Thymus (tissue), 11 donors: ENCODE data around the gene ZNF273. TPM values are rescaled to one million over a fixed set of nuclear protein-coding genes. Genes with fewer than 3 reads are reported as not detected.

ENCODE experiments used
- DNase-seq, 9 donors: peaks; one replicate each; pipeline ENCODE4 v3.0.0-alpha.2; 2013; ENCODE audit warnings: low spot score in 9 of 9, low read depth in 6 of 9, missing footprints in 1 of 9
- H3K27ac ChIP-seq, 2 donors: one replicate each; pipeline ENCODE4 v1.5.1; 2013; ENCODE audit warnings: control low read depth in 1 of 2, low read depth in 1 of 2, low read length in 1 of 2, mild to moderate bottlenecking in 1 of 2, moderate library complexity in 1 of 2
- H3K27me3 ChIP-seq, 2 donors: one replicate each; pipeline ENCODE4 v1.5.1; 2013; ENCODE audit warnings: low read length in 1 of 2; ENCODE audit not compliant: control insufficient read depth in 2 of 2, insufficient read depth in 1 of 2
- H3K36me3 ChIP-seq, 2 donors: one replicate each; pipeline ENCODE4 v1.5.1; 2013; ENCODE audit warnings: low read length in 1 of 2, mild to moderate bottlenecking in 1 of 2, moderate library complexity in 1 of 2; ENCODE audit not compliant: control insufficient read depth in 2 of 2, insufficient read depth in 2 of 2
- H3K4me1 ChIP-seq, 2 donors: one replicate each; pipeline ENCODE4 v1.5.1; 2013; ENCODE audit warnings: low read length in 2 of 2; ENCODE audit not compliant: control insufficient read depth in 2 of 2, insufficient read depth in 2 of 2
- H3K4me3 ChIP-seq, 2 donors: one replicate each; pipeline ENCODE4 v1.5.1; 2013; ENCODE audit warnings: low read length in 2 of 2, control low read depth in 1 of 2, mild to moderate bottlenecking in 1 of 2
- H3K9me3 ChIP-seq, 2 donors: one replicate each; pipeline ENCODE4 v1.5.1; 2013; ENCODE audit warnings: low read length in 1 of 2, mild to moderate bottlenecking in 1 of 2; ENCODE audit not compliant: control insufficient read depth in 2 of 2, insufficient read depth in 1 of 2
- WGBS: extraction: QIAGEN DNeasy Blood & Tissue Kit; methylation state at CpG from one replicate; pipeline ENCODE4 v1.1.7; 2013; 5-methylcytosine and 5-hydroxymethylcytosine counted together
- polyA plus RNA-seq: library from polyadenylated mRNA; stranded (reverse); fragments of 200-250 nt; gene quantifications from one replicate; pipeline ENCODE4 v1.2.3, GENCODE V29; 2013
- total RNA-seq: library from RNA; stranded (reverse); fragments of 120-200 nt; gene quantifications from one replicate; pipeline ENCODE4 v1.2.4, GENCODE V29; 2013
- donor health status: healthy.

ZNF273 gene
- total and polyA plus RNA-seq, 2 donors = 6.6 to 8.2 TPM

DNA sequence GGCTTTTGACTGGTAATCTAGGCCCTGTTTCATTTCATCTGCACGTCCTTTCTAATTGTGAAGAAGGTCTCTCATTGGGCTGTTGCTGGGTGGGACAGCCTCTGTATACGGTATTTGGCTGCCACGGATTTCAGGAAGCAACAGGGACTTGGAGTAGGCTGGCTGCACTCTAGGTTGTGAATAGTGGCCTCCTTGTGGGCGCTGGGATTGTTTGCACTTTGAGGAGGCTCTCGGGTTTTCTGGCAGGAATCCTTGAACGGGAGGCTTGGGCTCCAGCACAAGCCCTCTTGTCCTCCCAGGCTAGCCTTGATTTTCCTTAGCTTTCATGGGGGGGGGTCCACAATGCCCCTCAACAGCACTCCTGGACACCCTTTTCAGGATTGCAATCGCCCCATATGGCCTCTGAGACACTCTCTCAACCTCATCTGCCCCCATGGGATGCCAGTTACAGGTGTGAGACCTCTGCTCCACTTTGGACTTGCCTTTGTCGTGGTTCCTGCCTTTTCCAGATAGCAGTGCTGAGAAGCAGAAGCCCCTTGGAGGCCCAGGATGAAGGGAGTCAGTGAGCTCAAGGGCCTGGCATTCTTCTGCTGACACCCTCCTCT is 33.9 kb upstream of the ZNF273 start:
- Histone ChIP-seq H3K4me1 (no peaks in the 10 kb centered on the region), H3K36me3 (no peaks in the 10 kb centered on the region), H3K4me3 (no peak overlapping the region), H3K27me3 (no peaks in the 10 kb centered on the region), H3K27ac (no peak overlapping the region), H3K9me3 (peaks cover 6 to 49% of the 10 kb centered on the region in 2 donors)
- WGBS = 84% methylated on average over 8 of the region's 8 CpGs
- DNase-seq = no peak

DNA sequence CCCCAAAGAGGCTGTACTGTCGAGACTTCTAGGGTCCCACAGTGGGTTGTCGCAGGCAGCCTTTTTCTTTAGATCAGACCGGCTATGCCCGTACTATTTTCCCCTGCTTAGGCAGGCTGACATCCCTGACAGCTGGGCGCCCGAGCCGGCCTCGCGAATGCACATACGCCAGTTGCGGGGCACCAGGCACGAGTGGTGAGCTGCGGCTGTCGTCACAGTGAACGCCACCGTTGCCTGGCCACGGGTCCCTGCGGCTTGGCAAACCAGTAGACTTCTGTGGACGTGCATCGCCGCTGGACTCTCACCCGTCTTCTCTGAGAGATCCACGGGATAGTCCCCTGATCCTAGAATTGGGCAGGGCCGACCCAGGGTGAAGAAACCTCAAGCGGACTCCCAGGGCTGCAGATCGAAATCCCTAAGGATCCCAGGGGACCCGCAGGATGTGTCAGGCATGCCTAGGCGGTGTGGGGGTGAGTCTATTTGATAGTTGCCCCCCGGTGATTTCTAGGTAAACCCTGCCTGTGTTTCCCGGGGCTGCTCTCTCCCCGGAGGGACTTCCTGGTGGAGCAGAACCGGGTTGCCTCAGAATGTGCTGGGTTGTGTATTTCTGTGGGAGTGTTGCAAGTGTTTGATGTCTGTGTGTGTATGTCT is 33.0 kb upstream of the ZNF273 start:
- H3K4me1 ChIP-seq = no peaks in the 10 kb centered on the region
- WGBS = 97% methylated on average over 32 of the region's 32 CpGs
- no peaks in the 10 kb centered on the region for H3K27me3 ChIP-seq
- H3K4me3 ChIP-seq = no peak overlapping the region
- no peaks in the 10 kb centered on the region for H3K36me3 ChIP-seq
- peaks cover 6 to 57% of the 10 kb centered on the region in 2 donors for H3K9me3 ChIP-seq
- H3K27ac ChIP-seq = no peak overlapping the region
- DNase-seq = no peak

DNA sequence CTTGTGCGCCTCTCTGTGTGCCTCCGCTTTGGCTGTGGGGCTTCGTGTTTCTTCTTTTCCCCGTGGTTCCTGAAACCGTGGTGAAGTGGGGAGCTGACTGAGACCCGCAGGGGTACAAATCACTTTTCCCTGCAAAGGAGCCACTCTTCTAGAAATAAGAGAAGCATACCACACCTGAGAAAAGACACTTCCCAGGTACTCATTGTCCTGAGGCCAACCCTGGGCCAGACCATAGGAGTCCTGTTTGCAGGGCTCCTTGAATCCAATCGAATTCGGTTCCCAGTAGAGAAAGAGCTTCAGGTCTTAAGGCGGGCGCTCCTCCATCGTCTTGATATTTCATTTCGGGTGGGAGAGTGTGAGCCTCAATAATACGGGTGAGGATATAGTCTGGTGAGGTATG is 32.4 kb upstream of the ZNF273 start:
- H3K27me3 ChIP-seq = no peaks in the 10 kb centered on the region
- H3K27ac ChIP-seq = no peak overlapping the region
- H3K4me1 ChIP-seq = no peaks in the 10 kb centered on the region
- no peaks in the 10 kb centered on the region for H3K36me3 ChIP-seq
- no peak for DNase-seq
- peaks cover 8 to 64% of the 10 kb centered on the region in 2 donors for H3K9me3 ChIP-seq
- 98% methylated on average over 13 of the region's 13 CpGs for WGBS
- H3K4me3 ChIP-seq = no peak overlapping the region

DNA sequence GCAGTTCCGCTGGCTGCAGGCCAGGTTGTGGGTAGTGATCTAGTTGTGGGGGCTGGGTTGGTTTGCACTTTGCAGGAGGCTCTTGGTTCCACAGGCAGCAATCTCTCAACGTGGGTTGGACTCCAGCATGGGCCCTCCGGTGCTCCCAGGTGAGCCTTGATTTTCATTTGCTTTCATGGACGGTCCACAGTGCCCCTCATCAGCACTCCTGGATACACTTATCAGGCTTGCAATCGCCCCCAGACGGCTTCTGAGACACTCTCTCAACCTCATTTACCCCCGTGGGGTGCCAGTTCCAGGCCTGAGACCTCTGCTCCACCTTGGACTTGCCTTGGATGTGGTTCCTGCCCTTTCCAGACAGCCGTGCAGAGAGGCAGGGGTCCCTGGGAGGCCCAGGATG is 31.3 kb upstream of the ZNF273 start:
- Histone ChIP-seq H3K4me3 (no peak overlapping the region), H3K36me3 (no peaks in the 10 kb centered on the region), H3K27ac (no peak overlapping the region), H3K9me3 (peaks cover 8 to 63% of the 10 kb centered on the region in 2 donors), H3K27me3 (no peaks in the 10 kb centered on the region), H3K4me1 (no peaks in the 10 kb centered on the region)
- DNase-seq = no peak
- WGBS = 90% methylated on average over 8 of the region's 8 CpGs

DNA sequence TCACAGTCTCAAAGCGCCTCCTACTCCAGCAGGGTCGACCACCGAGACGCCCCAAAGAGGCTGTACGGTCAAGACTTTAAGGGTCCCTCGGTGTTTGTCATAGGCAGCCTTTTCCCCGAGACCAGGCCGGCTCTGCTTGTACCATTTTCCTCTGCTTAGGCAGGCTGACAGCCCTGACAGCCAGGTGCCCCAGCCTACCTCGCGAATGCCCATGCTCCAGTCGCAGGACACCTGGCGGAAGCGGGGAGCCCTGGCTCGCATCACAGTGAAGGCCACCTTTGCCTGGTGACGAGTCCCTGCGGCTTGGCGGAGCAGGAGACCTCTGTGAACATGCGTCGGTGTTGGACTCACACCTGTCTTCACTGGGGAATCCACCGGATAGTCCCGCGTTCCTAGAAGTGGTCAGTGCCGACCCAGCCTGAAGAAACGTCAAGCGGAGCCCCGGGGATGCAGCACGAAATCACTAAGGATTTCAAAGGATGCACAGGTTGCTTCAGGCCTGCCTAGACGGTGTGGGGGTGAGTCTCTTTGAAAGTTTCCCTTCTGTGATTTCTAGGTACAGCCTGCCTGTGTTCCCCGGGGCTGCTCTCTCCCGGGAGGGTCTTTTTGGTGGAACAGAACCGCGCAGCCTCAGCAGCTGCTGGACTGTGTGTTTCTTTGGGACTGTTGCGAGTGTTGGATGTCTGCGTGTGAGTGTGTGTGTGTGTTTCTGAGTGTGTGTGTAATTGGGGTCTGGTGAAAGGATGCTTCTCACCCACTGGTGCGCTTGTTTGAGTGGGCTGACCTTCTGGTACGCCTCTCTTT is 30.5 kb upstream of the ZNF273 start:
- Histone ChIP-seq H3K9me3 (peaks cover 10 to 71% of the 10 kb centered on the region in 2 donors), H3K27me3 (no peaks in the 10 kb centered on the region), H3K4me3 (no peak overlapping the region), H3K36me3 (no peaks in the 10 kb centered on the region), H3K27ac (no peak overlapping the region), H3K4me1 (no peaks in the 10 kb centered on the region)
- 96% methylated on average over 36 of the region's 36 CpGs for WGBS
- no peak for DNase-seq

DNA sequence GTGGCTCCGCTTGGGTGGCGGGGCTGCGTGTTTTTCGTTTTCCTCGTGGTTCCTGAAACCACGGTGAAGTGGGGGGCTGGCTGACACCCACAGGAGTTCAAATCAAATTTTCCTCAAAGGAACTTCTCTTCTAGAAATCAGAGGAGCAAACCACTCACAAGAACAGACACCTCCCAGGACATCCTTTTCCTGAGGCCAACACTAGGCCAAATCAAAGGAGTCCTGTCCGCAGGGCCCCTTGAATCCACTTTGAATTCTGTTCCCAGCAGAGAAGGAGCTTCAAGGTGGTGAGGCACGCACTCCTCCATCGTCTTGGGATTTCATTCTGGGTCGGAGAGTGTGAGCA is 29.9 kb upstream of the ZNF273 start:
- DNase-seq = no peak
- Histone ChIP-seq H3K36me3 (no peaks in the 10 kb centered on the region), H3K4me3 (no peak overlapping the region), H3K4me1 (no peaks in the 10 kb centered on the region), H3K27me3 (no peaks in the 10 kb centered on the region), H3K27ac (no peak overlapping the region), H3K9me3 (peaks cover 9 to 76% of the 10 kb centered on the region in 2 donors)
- WGBS = 97% methylated on average over 10 of the region's 10 CpGs

DNA sequence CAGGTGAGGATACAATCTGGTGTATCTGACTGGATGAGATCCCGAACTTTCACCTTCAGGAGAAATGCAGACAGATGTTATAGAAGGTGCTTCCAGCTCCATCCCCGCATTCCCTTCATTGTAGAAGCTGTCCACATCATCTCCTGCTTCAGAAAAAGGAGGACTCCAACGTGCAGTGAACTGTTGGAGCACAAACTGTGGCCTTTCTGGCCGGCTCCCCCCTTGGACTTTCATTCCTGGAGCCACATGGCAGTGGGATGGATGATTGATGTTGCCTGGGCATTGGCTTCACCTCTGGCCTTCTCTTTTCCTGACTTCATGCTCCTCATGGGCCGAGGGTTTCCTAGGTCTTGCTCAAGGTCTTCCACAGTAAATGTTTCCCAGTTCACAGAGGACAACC is 29.6 kb upstream of the ZNF273 start:
- WGBS = 77% methylated on average over 5 of the region's 5 CpGs
- no peaks in the 10 kb centered on the region for H3K27me3 ChIP-seq
- no peak overlapping the region for H3K4me3 ChIP-seq
- no peaks in the 10 kb centered on the region for H3K4me1 ChIP-seq
- H3K36me3 ChIP-seq = no peaks in the 10 kb centered on the region
- no peak for DNase-seq
- peaks cover 6 to 80% of the 10 kb centered on the region in 2 donors for H3K9me3 ChIP-seq
- no peak overlapping the region for H3K27ac ChIP-seq

DNA sequence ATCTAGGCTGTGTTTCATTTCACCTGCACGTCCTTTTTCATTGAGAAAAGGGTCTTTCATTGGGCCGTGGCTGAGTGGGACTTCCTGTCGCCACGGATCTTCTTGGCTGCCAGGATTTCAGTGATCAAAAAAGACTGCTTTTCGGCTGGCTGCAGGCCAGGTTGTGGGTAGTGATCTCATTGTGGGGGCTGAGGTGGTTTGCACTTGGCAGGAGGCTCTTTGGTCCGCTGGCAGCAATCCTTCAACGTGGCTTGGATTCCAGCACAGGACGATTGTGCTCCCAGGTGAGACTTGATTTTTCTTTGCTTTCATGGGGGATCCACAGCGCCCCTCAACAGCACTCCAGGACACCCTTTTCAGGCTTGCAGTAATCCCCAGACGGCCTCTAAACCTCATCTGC is 29.0 kb upstream of the ZNF273 start:
- 90% methylated on average over 10 of the region's 10 CpGs for WGBS
- H3K4me3 ChIP-seq = no peak overlapping the region

DNA sequence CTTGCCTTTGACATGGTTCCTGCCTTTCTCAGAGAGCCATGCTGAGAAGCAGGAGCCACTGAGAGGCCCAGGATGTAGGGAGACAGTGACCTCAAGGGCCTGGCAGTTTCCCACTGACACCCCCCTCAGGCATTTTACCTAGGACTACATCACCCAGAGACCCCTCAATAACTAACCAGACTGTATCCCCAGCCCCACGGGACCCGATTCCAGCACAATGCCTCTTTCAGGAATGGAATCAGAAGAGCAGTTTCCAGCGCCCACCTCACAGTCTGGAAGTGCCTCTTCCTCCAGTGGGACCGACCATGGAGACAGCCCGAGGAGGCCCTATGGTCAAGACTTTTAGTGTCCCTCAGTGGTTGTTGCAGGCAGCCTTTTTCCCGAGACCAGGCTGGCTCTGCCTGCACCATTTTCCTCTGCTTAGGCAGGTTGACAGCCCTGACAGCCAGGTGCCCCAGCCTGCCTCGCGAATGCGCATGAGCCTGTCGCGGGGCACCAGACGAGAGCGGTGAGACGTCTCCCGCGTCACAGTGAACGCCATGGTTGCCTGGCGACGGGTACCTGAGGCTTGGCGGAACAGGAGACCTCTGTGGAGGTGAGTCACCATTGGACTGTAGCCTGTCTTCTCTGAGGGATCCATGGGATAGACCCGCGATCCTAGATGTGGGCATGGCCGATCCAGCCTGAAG is 28.4 kb upstream of the ZNF273 start:
- Histone ChIP-seq H3K4me3 (no peak overlapping the region), H3K9me3 (peaks cover 6 to 81% of the 10 kb centered on the region in 2 donors), H3K27me3 (no peaks in the 10 kb centered on the region), H3K4me1 (no peaks in the 10 kb centered on the region), H3K27ac (no peak overlapping the region), H3K36me3 (no peaks in the 10 kb centered on the region)
- no peak for DNase-seq
- WGBS = 91% methylated on average over 23 of the region's 23 CpGs

More for the DNA sequence above, 29.0 kb upstream of the ZNF273 start:
- Histone ChIP-seq H3K4me1 (no peaks in the 10 kb centered on the region), H3K27me3 (no peaks in the 10 kb centered on the region), H3K36me3 (no peaks in the 10 kb centered on the region), H3K27ac (no peak overlapping the region), H3K9me3 (peaks cover 6 to 81% of the 10 kb centered on the region in 2 donors)
- no peak for DNase-seq
